Stimulated activated CD8-positive, alpha-beta memory T cell treated with anti-CD3 and anti-CD28 coated beads, Interleukin-4, amount 100 ng/mL, for 48 hours (primary cell): ENCODE data around the gene WDR76.
"Not testable (repeated sequence)": the region's sequence is repeated elsewhere in the genome, so short reads cannot be mapped to it uniquely, and the experiment has no call there.

Experiments used
- DNase-seq: peaks from one replicate; pipeline ENCODE4 v3.0.0-alpha.2; 2020

The WDR76 gene

GRCh38 chr15:43826508-43827341 is at the start of gene WDR76:
Gene WDR76 (plus strand): TSS chr15:43827002. CDS start chr15:43827033, 31 bp downstream.
- peak; percentile 90 for DNase-seq

- peak; percentile 93 for DNase-seq
Observed at GRCh38 chr15:43777267-43777914, 49.4 kb upstream of the WDR76 start.

- no peak for DNase-seq
Observed at GRCh38 chr15:43779016-43779415, 47.8 kb upstream of the WDR76 start.

GRCh38 chr15:43789409-43789808 is 37.4 kb upstream of the WDR76 start:
- DNase-seq = no peak

GRCh38 chr15:43791993-43792760 is 34.6 kb upstream of the WDR76 start, which contains the start of gene SERF2:
Gene SERF2 (plus strand): TSS chr15:43792320. CDS start chr15:43792377, 57 bp downstream.
- DNase-seq = peak; percentile 100

- peak; percentile 48 for DNase-seq
Observed at GRCh38 chr15:43792761-43793476, 33.9 kb upstream of the WDR76 start.

GRCh38 chr15:43793647-43794046 is 33.2 kb upstream of the WDR76 start:
- no peak for DNase-seq

GRCh38 chr15:43794269-43795037 is 32.3 kb upstream of the WDR76 start:
- no peak for DNase-seq

GRCh38 chr15:43795197-43795596 is 31.6 kb upstream of the WDR76 start:
- no peak for DNase-seq

- no peak for DNase-seq
Observed at GRCh38 chr15:43795997-43796396, 30.8 kb upstream of the WDR76 start.

- no peak for DNase-seq
Observed at GRCh38 chr15:43796566-43796965, 30.2 kb upstream of the WDR76 start.

GRCh38 chr15:43799209-43799944 is 27.4 kb upstream of the WDR76 start:
- DNase-seq = no peak

GRCh38 chr15:43799945-43800285 is 26.9 kb upstream of the WDR76 start, which contains the start of gene SERINC4:
Gene SERINC4 (minus strand): TSS chr15:43800220. CDS start chr15:43799986, 234 bp downstream.
- DNase-seq = no peak

- peak; percentile 92 for DNase-seq
Observed at GRCh38 chr15:43800286-43801141, 26.3 kb upstream of the WDR76 start, which contains the start of gene HYPK. Gene HYPK (plus strand): TSS chr15:43800599. CDS start chr15:43800623, 24 bp downstream.

GRCh38 chr15:43802676-43803075 is 24.1 kb upstream of the WDR76 start:
- not testable (repeated sequence) for DNase-seq

- no peak for DNase-seq
Observed at GRCh38 chr15:43808435-43808950, 18.3 kb upstream of the WDR76 start.

GRCh38 chr15:43808960-43809678 is 17.7 kb upstream of the WDR76 start:
- DNase-seq = no peak

GRCh38 chr15:43815064-43815463 is 11.7 kb upstream of the WDR76 start:
- DNase-seq = not testable (repeated sequence)

- no peak for DNase-seq
Observed at GRCh38 chr15:43821505-43821904, 5.3 kb upstream of the WDR76 start.
